A549 (cell line): ENCODE measurements around the gene SH2D4B. TPM values are rescaled to one million over a fixed set of nuclear protein-coding genes. Genes with fewer than 3 reads are reported as not detected.

Source experiments
- ATAC-seq, 2 experiments: fragments of 200-7000 bp in 1 of 2; fragments of >200 bp in 1 of 2; cut with Nextera tagmentation in 1 of 2; cut with Tn5 transposase in 1 of 2; 3 replicates each; pipeline versions ENCODE4 v1.8.0 to v1.9.1; 2018 to 2020; ENCODE audit warnings: mild to moderate bottlenecking in 1 of 2, moderate library complexity in 1 of 2
- CTCF ChIA-PET: fragments of 300-600 bp; sonication (Branson Sonifier 250); formaldehyde crosslinking; extraction: SDS; loops from one replicate; lab custom pipeline; 2021; ENCODE audit warnings: antibody characterized with exemption, inconsistent platforms; lab: Yijun Ruan, JAX
- POLR2A ChIA-PET: fragments of 350-600 bp; formaldehyde crosslinking; extraction: SDS; loops from one replicate; lab custom pipeline; 2021; ENCODE audit warnings: antibody characterized with exemption, inconsistent platforms; lab: Yijun Ruan, JAX
- DNase-seq, 2 experiments: peaks; one replicate each; pipeline versions ENCODE4 v3.0.0 to v3.0.0-alpha.2; 2011 to 2016; ENCODE audit warnings: low read depth in 1 of 2, low spot score in 1 of 2
- FAIRE-seq: peaks from 2 replicates; lab custom pipeline; 2011; peaks lifted over from hg19 to GRCh38; lab: Jason Lieb, UNC
- H3K27ac ChIP-seq, 2 experiments: fragments of >200 bp; sonication (Bioruptor Twin); formaldehyde crosslinking; 3 replicates each; pipeline ENCODE4 v1.5.1; 2016 to 2017
- H3K4me1 ChIP-seq: fragments of >200 bp; sonication (Bioruptor Twin); formaldehyde crosslinking; 3 replicates; pipeline ENCODE4 v1.6.1; 2016
- H3K4me2 ChIP-seq: fragments of >200 bp; sonication (Bioruptor Twin); formaldehyde crosslinking; 3 replicates; pipeline ENCODE4 v1.6.1; 2016
- H3K4me3 ChIP-seq: fragments of >200 bp; sonication (Bioruptor Twin); formaldehyde crosslinking; 3 replicates; pipeline ENCODE4 v1.5.1; 2016
- H3K9me3 ChIP-seq: fragments of >200 bp; sonication (Bioruptor Twin); formaldehyde crosslinking; 3 replicates; pipeline ENCODE4 v1.6.1; 2016
- BCL3 ChIP-seq: fragments of >200 bp; sonication (Bioruptor Twin); formaldehyde crosslinking; IDR thresholded peaks from 3 replicates; pipeline ENCODE4 v1.6.1; 2016
- BHLHE40 ChIP-seq: IDR thresholded peaks from 2 replicates; pipeline ENCODE4 v1.6.1; 2012; ENCODE audit warnings: low read depth, low read length, inconsistent platforms
- CBX8 ChIP-seq: fragments of 200-600 bp; sonication (generic); IDR thresholded peaks from 2 replicates; pipeline ENCODE4 v1.6.1; 2016
- CEBPB ChIP-seq, 2 experiments: fragments of >200 bp in 1 of 2; sonication (Bioruptor Twin) in 1 of 2; formaldehyde crosslinking in 1 of 2; IDR thresholded peaks; 2 replicates each; pipeline ENCODE4 v1.6.1; 2012 to 2016
- CTCF ChIP-seq: fragments of >200 bp; sonication (Bioruptor Twin); formaldehyde crosslinking; IDR thresholded peaks from 3 replicates; pipeline ENCODE4 v1.5.1; 2016
- E2F6 ChIP-seq: IDR thresholded peaks from 2 replicates; pipeline ENCODE4 v1.6.1; 2012; ENCODE audit warnings: low read depth, borderline replicate concordance
- ELK1 ChIP-seq: fragments of 150-350 bp; IDR thresholded peaks from 2 replicates; pipeline ENCODE4 v1.6.1; 2014; ENCODE audit warnings: low read depth, mild to moderate bottlenecking, low read length
- EP300 ChIP-seq, 2 experiments: fragments of >200 bp; sonication (Bioruptor Twin); formaldehyde crosslinking; IDR thresholded peaks; 2 replicates in 1 of 2; 3 replicates in 1 of 2; pipeline ENCODE4 v1.6.1; 2016 to 2017
- FOSB ChIP-seq: fragments of 250-450 bp; sonication (Bioruptor Pico); IDR thresholded peaks from 2 replicates; pipeline ENCODE4 v1.5.0; 2020; ENCODE audit warnings: mild to moderate bottlenecking, moderate library complexity
- HDAC2 ChIP-seq: fragments of 200-600 bp; sonication (generic); IDR thresholded peaks from 2 replicates; pipeline ENCODE4 v1.6.1; 2016
- HMGXB4 ChIP-seq: fragments of 250-450 bp; sonication (Bioruptor Pico); IDR thresholded peaks from 2 replicates; pipeline ENCODE4 v1.5.0; 2021; ENCODE audit warnings: mild to moderate bottlenecking, moderate library complexity, borderline replicate concordance
- HOXB13 ChIP-seq: fragments of 250-450 bp; sonication (Bioruptor Pico); IDR thresholded peaks from 2 replicates; pipeline ENCODE4 v1.5.0; 2020; ENCODE audit warnings: low read depth, mild to moderate bottlenecking, moderate library complexity
- MAZ ChIP-seq: fragments of 150-350 bp; IDR thresholded peaks from 2 replicates; pipeline ENCODE4 v1.6.1; 2014; ENCODE audit warnings: antibody characterized with exemption, low read depth, low read length, borderline replicate concordance
- NFE2L2 ChIP-seq: fragments of 150-350 bp; conservative IDR thresholded peaks from 2 replicates; pipeline ENCODE4 v1.6.1; 2014; ENCODE audit warnings: low read length
- RFX5 ChIP-seq: fragments of 450-650 bp; IDR thresholded peaks from 2 replicates; pipeline ENCODE4 v1.7.1; 2014; ENCODE audit warnings: antibody characterized with exemption, mild to moderate bottlenecking, moderate library complexity
- RNF2 ChIP-seq: fragments of 200-600 bp; sonication (generic); IDR thresholded peaks from 2 replicates; pipeline ENCODE4 v1.6.1; 2016; ENCODE audit warnings: low read depth, mild to moderate bottlenecking, antibody characterized with exemption, moderate library complexity, borderline replicate concordance
- TFCP2L1 ChIP-seq: fragments of 250-450 bp; sonication (Bioruptor Pico); IDR thresholded peaks from 2 replicates; pipeline ENCODE4 v1.5.0; 2021; ENCODE audit warnings: mild to moderate bottlenecking
- ZC3H11A ChIP-seq: fragments of 450-650 bp; IDR thresholded peaks from 2 replicates; pipeline ENCODE4 v1.6.1; 2014; ENCODE audit warnings: antibody characterized with exemption, mild to moderate bottlenecking
- WGBS: methylation state at CpG from one replicate; pipeline ENCODE4 v1.1.6; 2017; ENCODE audit errors: missing lambda C conversion rate; 5-methylcytosine and 5-hydroxymethylcytosine counted together
- polyA plus RNA-seq, 4 experiments: library from polyadenylated mRNA; depleted of rRNA in 3 of 4; stranded (reverse); fragments of >200 nt; fragmentation: RNase III in 1 of 4; extraction: RNeasy Plus Mini Kit Qiagen cat#74134 plus additional on column Dnase treatment in 1 of 4; gene quantifications; 2 replicates in 3 of 4; 3 replicates in 1 of 4; pipeline ENCODE4 v1.2.3, GENCODE V29; 2011 to 2017
- TF ChIP-seq, protein P1 (sequence below): fragments of 450-650 bp; IDR thresholded peaks from 2 replicates; pipeline ENCODE4 v1.6.1; 2014; ENCODE audit warnings: antibody characterized with exemption
- TF ChIP-seq, protein P2 (sequence below): IDR thresholded peaks from 2 replicates; pipeline ENCODE4 v1.6.1; 2012
- TF ChIP-seq, protein P3 (sequence below): IDR thresholded peaks from 2 replicates; pipeline ENCODE4 v1.6.1; 2012

SH2D4B gene
- polyA plus RNA-seq, 2 of the 4 experiments (the other 2 are of a cell fraction), result 0.01 to 0.12 TPM

DNA sequence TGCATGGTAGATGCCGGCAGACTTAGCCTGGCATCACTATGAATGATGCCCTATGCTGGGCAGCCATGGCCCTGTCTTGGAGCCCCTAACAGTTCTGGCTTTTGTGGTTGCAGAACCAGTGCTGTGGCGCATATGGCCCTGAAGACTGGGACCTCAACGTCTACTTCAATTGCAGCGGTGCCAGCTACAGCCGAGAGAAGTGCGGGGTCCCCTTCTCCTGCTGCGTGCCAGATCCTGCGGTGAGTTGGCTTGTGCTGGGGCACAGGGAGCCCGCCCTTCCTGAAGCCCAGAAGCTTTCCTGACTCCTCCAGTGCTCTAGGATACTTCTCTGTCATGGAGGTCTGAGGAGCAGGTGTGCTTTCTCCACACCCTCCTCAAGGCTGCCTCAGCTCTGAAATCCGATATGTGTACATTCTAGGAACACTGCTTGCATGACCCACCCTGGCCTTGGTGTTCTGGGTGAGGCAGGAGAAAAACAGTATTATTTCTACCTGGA is 25.6 kb upstream of the SH2D4B start:
- Histone ChIP-seq H3K27ac (peak overlapping the region; percentile 100), H3K4me3 (no peak overlapping the region), H3K4me2 (no peak overlapping the region), H3K4me1 (peaks cover 69% of the 10 kb centered on the region), H3K9me3 (no peaks in the 10 kb centered on the region)
- no peak for DNase-seq
- FAIRE-seq, result no peak
- TF ChIP-seq, protein P1, sequence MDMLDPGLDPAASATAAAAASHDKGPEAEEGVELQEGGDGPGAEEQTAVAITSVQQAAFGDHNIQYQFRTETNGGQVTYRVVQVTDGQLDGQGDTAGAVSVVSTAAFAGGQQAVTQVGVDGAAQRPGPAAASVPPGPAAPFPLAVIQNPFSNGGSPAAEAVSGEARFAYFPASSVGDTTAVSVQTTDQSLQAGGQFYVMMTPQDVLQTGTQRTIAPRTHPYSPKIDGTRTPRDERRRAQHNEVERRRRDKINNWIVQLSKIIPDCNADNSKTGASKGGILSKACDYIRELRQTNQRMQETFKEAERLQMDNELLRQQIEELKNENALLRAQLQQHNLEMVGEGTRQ, result no peak
- no peak for TF ChIP-seq EP300 (IDR thresholded peaks at IDR 0.05)
- TF ChIP-seq HDAC2, result no peak
- TF ChIP-seq CTCF, result no peak
- no peak for TF ChIP-seq CBX8
- TF ChIP-seq ZC3H11A, result no peak
- TF ChIP-seq TFCP2L1 (CRISPR knock-in tag), result no peak
- no peak for TF ChIP-seq BHLHE40
- TF ChIP-seq, protein P2, sequence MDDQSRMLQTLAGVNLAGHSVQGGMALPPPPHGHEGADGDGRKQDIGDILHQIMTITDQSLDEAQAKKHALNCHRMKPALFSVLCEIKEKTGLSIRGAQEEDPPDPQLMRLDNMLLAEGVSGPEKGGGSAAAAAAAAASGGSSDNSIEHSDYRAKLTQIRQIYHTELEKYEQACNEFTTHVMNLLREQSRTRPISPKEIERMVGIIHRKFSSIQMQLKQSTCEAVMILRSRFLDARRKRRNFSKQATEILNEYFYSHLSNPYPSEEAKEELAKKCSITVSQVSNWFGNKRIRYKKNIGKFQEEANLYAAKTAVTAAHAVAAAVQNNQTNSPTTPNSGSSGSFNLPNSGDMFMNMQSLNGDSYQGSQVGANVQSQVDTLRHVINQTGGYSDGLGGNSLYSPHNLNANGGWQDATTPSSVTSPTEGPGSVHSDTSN, result no peak
- no peak for TF ChIP-seq RFX5
- no peak for TF ChIP-seq CEBPB (IDR thresholded peaks at IDR 0.05)
- WGBS, result 89% methylated on average over 10 of the region's 10 CpGs
- ATAC-seq, result no peak
- ChIA-PET CTCF (interaction anchor here (0.7 to 21.6 kb wide), 6 partner anchors 8 to 134 kb away, joined by 3 to 928 read pairs (median 4); partner anchors contain the start of gene TSPAN14), POLR2A (interaction anchor here (1.0 kb wide), 1 partner anchor 59 kb away, joined by 4 read pairs; no protein-coding TSS in a partner anchor)

DNA sequence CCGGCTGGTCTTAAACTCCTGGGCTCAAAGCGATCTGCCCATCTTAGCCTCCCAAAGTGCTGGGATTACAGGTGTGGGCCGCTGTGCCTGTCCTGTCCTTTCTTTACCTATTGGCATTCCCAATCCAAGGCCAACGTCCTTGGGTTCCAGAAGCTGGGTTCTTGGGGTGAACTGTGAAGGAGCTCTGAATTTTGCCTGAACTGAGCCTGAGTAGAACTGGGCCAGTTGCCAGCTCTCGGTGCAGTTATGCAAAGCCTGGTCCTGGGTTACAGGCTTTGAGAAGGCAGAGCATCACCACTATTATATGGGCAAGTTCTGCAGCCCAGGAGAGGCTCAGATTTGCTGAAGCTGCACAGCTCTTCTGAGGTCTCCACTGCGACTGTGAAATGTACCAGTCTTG is 24.6 kb upstream of the SH2D4B start:
- Histone ChIP-seq H3K9me3 (no peaks in the 10 kb centered on the region), H3K4me3 (no peak overlapping the region), H3K4me2 (no peak overlapping the region), H3K27ac (peak overlapping the region; percentile 100; a peak in 4 of 6 replicates), H3K4me1 (peaks cover 59% of the 10 kb centered on the region)
- WGBS, result 93% methylated on average over 6 of the region's 6 CpGs
- POLR2A ChIA-PET, result interaction anchor here (0.7 kb wide), 1 partner anchor 12 kb away, joined by 3 read pairs; no protein-coding TSS in a partner anchor
- ATAC-seq (no peak), DNase-seq (no peak), FAIRE-seq (no peak)
- CTCF ChIA-PET, result interaction anchor here (6.2 to 21.6 kb wide), 2 partner anchors 9 to 53 kb away, joined by 41 to 928 read pairs; partner anchors contain the start of gene TSPAN14
- TF ChIP-seq RNF2, result no peak
- TF ChIP-seq, protein P3, sequence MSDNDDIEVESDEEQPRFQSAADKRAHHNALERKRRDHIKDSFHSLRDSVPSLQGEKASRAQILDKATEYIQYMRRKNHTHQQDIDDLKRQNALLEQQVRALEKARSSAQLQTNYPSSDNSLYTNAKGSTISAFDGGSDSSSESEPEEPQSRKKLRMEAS, result no peak
- TF ChIP-seq CEBPB (IDR thresholded peaks at IDR 0.05), result no peak
- TF ChIP-seq HMGXB4, result no peak
- no peak for TF ChIP-seq E2F6
- TF ChIP-seq ELK1, result no peak
- no peak for TF ChIP-seq MAZ
- no peak for TF ChIP-seq EP300 (IDR thresholded peaks at IDR 0.05)
- no peak for TF ChIP-seq HOXB13
- TF ChIP-seq FOSB, result no peak
- TF ChIP-seq RFX5, result no peak
- TF ChIP-seq NFE2L2, result no peak
- no peak for TF ChIP-seq BCL3
